ENCODE data around the gene RNF115. TPM values are rescaled to one million over a fixed set of nuclear protein-coding genes. Genes with fewer than 3 reads are reported as not detected.

Gene RNF115
- total and polyA plus RNA-seq, 2 of the 13 experiments (the other 11 are each of a cell fraction or from before 2014, with no cell fraction given), result 6.0 to 10.1 TPM

GRCh38 chr1:145858901-145859490 is 35.1 kb upstream of the RNF115 start, which contains the start of gene PIAS3 (continued):
- TF ChIP-seq TFDP1 (CRISPR knock-in tag; IDR thresholded peaks at IDR 0.05; ENCODE audit: borderline replicate concordance), result peak; percentile 40; the same call in 1 of the 2 replicates
- no peak for TF ChIP-seq AGO2 (optimal IDR thresholded peaks at IDR 0.05; ENCODE audit: low read depth, low read length)
- TF ChIP-seq GABPB1 (CRISPR knock-in tag; IDR thresholded peaks at IDR 0.05), result peak; percentile 64; the same call in 1 of the 2 replicates
- peak; percentile 59 for TF ChIP-seq TAF1 (CRISPR knock-in tag; IDR thresholded peaks at IDR 0.05)
- peak; percentile 51; the same call in 1 of the 2 replicates for TF ChIP-seq ZGPAT (CRISPR knock-in tag; IDR thresholded peaks at IDR 0.05)
- TF ChIP-seq ZSCAN29 (CRISPR knock-in tag; conservative IDR thresholded peaks at IDR 0.05), result 0 out of 2 replicates have a peak, but pooled peaks have one; percentile 31
- TF ChIP-seq GZF1 (CRISPR knock-in tag; IDR thresholded peaks at IDR 0.05), result 0 out of 2 replicates have a peak, but pooled peaks have one; percentile 25
- TF ChIP-seq POGZ (CRISPR knock-in tag; IDR thresholded peaks at IDR 0.05), result peak; percentile 63
- TF ChIP-seq ZNF713 (CRISPR knock-in tag; IDR thresholded peaks at IDR 0.05), result no peak
- peak; percentile 51; the same call in 1 of the 2 replicates for TF ChIP-seq ZNF430 (CRISPR knock-in tag; IDR thresholded peaks at IDR 0.05)
- no peak for TF ChIP-seq FOXK1 (CRISPR knock-in tag; IDR thresholded peaks at IDR 0.05; ENCODE audit: borderline replicate concordance, low read depth)
- TF ChIP-seq ZNF761 (CRISPR knock-in tag; conservative IDR thresholded peaks at IDR 0.05), result no peak
- TF ChIP-seq LCORL (IDR thresholded peaks at IDR 0.05), result no peak
- TF ChIP-seq LCORL (CRISPR knock-in tag; IDR thresholded peaks at IDR 0.05), result peak; percentile 66
- TF ChIP-seq ZMYM4 (CRISPR knock-in tag; IDR thresholded peaks at IDR 0.05), result peak; percentile 73
- no peak for TF ChIP-seq MIER2 (CRISPR knock-in tag; IDR thresholded peaks at IDR 0.05)
- TF ChIP-seq ISL2 (CRISPR knock-in tag; IDR thresholded peaks at IDR 0.05), result 0 out of 2 replicates have a peak, but pooled peaks have one; percentile 12
- peak; percentile 42; the same call in 1 of the 2 replicates for TF ChIP-seq TFAP4 (IDR thresholded peaks at IDR 0.05; ENCODE audit: borderline replicate concordance, low read depth)
- TF ChIP-seq TSC22D2 (CRISPR knock-in tag; IDR thresholded peaks at IDR 0.05; ENCODE audit: borderline replicate concordance), result no peak
- no peak for TF ChIP-seq AFF4 (CRISPR knock-in tag; IDR thresholded peaks at IDR 0.05)
- TF ChIP-seq ZBTB44 (CRISPR knock-in tag; IDR thresholded peaks at IDR 0.05), result no peak
- TF ChIP-seq MAF1 (CRISPR knock-in tag; IDR thresholded peaks at IDR 0.05; ENCODE audit: borderline replicate concordance), result 0 out of 2 replicates have a peak, but pooled peaks have one; percentile 54

Data from HepG2 (cell line).